Activated CD8-positive, alpha-beta memory T cell treated with anti-CD3 and anti-CD28 coated beads, Interleukin-2, amount 50 U/mL, for 1 hour (primary cell): ENCODE data around the gene UBE2V1.
"Not testable (repeated sequence)": the region's sequence is repeated elsewhere in the genome, so short reads cannot be mapped to it uniquely, and the experiment has no call there.

ENCODE experiments used
- DNase-seq: peaks from one replicate; pipeline ENCODE4 v3.0.0-alpha.2; 2020; ENCODE audit errors: extremely low read depth

Gene UBE2V1

DNA sequence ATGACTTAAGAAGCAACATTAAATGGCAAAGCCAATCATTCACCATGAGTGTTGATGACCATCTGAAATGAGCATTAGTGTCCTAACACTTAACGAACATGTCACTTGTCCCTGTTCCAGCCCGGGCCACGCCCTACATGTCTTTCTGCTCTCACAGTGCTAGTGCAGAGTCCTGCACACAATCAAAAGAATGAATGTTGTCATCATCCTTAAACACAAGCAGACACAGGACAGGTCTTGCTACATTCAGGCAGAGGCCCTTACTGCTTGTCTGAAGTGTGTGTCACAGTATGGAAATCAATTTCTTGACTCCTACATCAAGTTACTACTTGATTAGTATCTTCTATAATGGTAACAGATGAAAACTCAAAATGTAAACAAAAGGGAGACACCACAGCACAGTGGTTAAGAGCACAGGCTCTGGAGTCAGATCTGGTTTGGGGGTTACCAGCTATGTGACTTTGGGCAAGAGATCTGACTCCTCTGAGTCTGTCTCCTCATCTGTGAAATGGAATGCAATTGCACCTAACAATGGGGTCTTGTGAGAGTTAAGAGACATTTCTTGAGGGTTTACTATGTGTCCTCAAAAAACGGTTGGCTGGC is 17.4 kb downstream of the UBE2V1 start:
- DNase-seq, result no peak

DNA sequence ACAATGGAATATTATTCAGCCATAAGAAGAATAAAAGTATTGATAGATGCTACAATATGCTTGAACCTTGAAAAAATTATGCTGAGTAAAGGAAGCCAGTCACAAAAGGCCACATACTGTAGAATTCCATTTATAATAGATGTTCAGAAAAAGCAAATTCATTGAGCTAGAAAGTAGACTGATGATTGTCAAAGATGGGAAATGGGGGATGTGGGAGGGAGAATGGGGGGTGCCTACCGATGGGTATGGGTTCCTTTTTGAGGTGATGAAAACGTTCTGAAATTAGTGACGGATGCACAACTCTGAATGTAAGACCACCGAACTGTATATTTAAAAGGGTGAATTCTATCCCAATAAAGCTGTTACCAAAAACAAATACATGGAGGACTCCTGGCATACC is 18.4 kb downstream of the UBE2V1 start:
- DNase-seq, result no peak

DNA sequence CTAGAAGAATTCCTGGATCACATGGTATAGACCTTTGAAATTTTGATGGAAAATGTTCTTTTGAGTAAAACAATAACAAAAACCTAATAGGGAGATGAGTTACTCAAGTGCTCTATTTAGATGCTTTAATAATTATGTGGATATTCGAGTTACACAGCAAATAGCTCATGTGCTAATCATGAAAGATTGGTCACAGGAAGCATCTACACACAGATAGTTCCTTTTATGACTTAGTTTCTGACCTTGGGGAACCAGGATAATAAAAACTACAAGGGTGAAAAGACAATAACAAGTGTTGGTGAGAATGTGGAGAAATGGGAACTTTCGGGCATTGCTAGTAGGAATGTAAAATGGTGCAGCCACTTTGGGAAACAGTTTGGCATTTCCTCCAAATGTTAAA is 19.7 kb downstream of the UBE2V1 start:
- no peak for DNase-seq

DNA sequence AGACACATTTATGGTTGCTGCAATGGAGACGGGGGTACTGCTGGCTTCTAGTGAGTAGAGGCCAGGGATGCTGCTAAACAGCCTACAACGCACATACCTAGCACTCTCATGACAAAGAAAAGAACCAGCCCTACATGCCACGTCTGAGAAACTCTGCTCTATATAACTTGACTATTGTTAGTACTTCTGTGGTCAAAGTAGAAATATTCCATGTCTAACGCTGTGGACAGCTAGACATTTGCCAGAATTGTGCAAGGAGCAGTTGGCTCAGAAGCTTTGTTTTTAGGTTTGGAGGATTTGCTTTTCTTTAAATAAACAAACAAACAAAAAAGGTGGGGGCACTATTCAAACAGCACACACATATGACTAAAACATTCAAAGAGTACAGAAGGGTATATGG is 20.5 kb downstream of the UBE2V1 start:
- DNase-seq, result no peak

DNA sequence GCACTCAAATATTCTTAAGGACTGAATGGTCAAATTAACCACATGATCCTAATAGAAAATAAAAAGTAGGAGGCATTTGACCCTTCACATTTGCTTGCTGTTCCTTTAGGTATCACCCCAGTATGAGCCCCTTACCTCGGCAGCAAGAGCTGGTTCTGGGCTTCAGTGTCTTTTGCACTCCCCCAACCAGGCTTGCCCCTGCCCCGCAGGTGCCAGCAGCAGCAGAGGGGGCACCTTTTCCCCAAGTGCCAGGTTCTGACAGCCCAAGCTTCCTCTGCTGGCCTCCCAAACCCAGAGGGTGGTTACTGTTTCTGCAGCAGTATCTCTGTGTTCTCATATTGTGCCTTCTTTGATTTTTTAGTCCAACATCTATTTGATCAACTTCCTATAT is 23.2 kb downstream of the UBE2V1 start:
- no peak for DNase-seq

DNA sequence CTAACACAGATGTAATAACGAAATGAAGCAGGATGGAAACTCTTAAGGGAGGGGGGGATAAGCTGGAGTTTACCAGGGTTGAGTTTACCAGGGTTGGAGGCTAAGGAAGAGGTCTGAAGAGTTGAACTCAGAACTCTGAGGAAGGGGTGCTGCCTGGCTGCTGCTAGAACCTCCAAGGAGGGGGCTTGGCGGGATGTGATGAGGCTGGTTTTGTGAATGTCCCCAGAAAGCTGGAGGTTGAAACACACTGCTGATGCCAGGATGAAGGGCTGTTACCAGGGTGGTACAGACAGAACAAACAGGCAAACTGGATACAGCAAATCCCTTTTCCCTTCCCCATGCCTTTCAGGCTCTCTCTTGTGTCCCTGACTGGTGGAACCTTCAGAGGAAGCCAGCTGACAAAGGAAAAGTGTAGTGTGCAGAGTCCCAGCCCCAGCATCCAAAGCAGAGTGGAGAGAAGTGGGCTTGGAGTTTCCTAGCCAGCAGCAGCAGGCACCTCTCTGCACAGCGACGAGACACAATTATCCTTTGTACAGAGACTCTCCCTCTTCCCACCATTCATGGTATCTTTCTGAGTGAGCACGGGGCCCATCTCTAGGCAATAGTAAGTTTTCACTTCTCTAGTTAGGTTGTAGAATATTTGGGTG is 23.7 kb downstream of the UBE2V1 start:
- no peak for DNase-seq

DNA sequence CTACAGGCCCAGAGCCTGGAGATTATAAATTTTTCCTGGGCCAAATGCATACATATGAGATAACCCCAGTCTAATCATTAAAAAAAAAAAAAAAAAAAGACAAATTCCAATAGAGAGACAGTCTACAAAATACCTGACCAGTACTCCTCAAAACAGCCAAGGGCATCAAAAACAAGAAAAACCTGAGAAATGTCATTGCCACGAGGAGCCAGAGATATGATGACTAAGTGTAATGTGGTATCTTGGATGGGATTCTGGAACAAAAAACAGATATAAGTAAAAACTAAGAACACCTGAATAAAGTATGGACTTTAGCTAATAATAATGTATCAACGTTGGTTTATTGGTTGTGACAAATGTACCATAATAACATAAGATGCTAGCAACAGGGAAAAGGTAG is 24.9 kb downstream of the UBE2V1 start:
- no peak for DNase-seq

DNA sequence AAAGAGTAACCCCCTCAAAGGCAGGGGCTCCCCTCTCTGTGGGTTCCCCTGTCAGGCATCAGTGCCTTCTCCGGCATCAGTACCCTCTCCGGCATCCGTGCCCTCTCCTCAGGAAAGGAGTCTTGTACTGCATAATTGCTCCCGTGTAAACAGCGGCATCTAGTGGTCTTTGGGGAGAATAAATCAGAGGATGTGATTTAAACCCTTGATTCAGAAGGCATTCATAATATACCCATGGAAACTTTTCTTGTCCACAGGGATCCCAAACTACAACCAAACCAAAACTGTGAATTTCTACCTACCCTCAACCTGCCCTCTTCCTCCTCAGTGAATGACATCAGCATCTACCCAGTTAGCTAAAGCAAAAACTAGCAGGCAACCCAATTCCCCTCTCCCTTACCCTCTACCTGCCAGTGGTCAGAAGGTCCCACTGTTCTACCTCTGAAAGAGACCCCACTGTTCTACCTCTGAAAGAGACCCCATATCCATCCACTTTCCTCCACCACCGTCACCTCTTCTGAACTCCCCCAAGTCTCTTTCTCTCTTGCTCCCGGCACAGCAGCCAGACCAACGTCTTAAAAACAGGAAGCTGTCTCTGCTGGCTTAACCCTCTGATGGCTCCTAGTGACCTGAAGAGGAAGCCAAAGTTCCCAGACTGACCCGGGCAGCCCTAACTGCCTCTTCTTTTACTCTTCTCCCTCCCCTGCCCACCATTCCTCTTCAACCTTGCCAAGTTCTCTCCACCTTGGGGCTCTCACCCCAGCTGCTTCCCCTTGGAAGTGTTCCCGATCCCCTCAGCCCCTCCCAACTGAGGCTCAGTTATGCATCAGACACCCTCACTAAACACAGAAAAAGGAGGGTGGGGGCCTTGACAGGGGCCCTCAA is 27.2 kb downstream of the UBE2V1 start:
- no peak for DNase-seq

DNA sequence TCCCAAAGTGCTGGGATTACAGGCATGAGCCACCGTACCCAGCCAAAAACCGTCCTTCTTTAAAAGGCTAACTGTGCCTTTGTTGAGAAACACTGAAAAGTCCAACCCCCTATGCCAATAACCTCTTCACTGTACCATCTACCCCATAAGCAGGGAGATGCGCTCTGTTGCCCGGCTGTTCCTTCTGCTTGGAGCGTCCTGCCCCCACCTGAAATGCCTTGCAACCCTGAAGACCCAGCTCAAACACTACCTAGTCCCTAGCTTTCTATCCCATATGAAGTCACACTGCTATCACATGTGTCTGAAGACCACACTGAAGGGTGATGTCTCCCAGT is 27.8 kb downstream of the UBE2V1 start:
- no peak for DNase-seq

DNA sequence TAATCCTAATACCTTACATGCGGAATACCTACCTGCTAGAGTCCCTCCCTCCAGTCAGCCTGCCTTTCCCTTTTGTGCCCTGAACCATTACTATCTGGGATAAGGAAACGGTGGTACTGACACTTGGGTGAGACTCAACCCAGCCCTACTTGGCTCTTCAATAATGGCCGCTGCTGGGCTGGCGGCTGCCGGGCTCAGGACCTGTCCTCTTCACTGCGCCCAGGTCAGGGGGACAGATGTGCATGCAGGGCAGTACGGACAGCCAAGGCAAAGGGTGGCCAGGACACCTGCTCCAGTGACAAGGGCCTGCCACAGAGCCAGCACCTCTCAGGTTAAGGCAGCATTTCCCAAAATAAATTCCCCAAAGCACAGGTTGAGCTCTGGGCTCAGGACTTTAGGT is 29.9 kb downstream of the UBE2V1 start:
- DNase-seq, result no peak

DNA sequence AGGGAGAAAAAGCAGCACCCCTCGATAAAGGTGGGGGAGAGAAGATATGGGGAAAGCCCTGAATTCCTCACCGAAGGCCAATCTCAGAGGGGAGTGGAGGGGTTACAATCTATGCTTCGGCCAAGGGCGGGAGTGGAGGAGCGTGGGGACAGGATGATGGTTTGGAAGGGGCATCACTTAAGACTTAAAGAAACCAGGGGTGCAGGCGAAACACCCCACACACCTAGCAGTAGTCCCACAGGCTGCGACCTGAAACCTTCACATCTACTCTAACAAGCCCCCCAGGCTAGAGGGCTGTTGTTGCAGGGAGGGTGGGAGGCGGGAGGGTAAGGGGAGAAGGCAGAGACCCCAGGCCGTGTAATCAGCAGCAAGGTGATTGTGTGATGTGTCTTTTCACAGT is 30.9 kb downstream of the UBE2V1 start:
- DNase-seq, result not testable (repeated sequence)

DNA sequence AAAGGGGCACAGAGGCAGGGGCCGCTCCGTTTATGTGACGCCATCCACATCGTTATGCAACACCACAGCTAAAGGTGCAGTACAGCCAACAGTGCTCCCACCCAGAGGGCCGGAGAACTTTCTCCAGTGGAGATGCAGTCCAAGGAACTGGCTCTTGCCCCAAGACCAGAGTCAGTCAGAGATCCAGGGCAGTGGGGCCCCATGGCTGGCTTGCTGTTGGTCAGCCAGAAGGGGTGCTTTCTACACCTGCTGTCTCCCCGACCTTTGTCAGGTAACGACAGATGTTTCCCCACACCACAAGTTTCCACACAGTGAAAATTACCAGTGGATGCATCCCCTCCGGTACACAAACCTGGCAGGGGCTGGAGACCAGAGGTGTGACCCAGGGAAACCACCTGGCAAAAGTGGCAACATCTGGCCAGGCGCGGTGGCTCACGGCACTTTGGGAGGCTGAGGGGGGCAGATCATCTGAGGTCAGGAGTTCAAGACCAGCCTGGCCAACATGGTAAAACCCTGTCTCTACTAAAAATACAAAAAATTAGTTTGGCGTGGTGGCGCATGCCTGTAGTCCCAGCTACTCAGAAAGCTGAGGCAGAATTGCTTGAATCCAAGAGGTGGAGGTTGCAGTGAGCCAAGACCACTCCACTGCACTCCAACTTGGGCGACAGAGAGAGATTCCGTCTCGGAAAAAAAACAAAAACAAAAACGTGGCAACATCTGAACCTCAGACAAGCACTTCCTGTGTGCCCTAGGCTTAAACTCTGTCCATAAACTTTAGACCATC is 34.9 kb downstream of the UBE2V1 start:
- DNase-seq, result no peak

DNA sequence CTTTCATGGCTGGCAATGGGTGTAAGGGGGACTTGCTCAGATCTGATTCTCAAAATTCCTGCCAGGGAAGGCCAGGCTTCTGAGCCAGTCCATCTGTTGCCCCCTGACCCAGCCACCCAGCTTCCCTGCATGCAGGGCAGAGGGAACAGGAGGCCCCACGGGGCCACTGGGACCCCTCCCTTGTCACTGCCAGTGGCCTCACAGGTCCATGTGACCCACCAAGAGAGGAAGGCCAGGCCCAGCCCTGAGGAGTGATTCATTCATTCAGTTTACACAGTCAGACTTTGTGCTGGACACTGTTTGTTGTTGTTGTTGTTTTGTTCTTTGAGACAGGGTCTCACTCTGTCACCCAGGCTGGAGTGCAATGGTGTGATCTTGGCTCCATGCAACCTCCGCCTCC is 39.5 kb downstream of the UBE2V1 start:
- DNase-seq, result no peak

DNA sequence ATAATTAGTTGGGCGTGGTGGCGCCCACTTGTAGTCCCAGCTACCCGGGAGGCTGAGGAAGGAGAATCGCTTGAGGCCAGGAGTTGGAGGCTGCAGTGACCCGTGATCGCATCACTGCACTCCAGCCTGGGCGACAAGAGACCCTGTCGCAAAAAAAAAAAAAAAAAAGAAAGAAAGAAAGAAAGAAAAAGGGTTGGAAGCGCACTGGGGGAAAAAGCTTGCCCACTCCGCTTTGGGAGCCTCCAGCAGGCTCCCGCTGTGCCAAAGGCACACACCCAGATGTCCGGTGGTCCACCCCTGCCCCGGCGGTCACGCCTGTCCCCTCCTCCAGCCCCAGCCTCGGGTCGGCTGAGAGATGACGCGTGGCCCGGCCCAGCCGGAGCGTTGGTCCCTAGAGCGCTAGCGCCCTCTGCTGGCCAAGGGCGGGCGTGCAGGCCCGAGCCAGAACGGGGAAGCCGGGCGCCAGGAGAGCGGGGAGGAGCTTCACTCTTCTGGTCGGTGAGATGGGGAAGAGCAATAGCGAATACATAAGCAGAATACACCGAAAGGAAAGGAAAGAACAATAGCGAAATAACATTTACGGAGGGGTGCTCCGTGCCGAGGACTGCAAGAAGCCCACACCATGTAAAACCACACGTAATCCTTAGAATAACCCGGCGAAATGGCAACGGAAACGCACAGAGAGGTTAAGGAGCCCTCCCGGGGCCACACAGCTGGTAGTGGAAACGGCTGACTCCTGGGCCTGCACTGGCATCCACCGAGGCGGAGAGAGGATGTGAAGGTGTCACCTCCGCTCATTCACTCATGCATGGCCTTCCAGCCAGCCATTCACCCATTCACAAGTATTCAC is 41.7 kb downstream of the UBE2V1 start:
- DNase-seq, result peak; percentile 58

DNA sequence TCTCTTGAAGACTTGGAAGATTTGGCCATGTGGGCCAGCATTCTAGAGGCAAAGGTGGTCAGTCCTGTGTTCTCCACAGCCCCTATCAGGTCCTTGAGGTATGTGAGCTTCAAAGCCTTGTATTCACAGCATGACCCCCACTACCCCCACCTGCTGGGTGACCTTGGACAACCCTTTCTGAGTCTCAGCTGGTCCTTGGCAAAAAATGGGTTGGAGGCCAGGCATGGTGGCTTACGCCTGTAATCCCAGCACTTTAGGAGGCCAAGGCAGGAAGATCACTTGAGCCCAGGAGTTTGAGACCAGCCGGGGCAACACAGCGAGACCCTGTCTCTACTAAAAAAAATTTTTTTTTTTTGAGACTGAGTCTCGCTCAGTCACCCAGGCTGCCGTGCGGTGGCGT is 42.6 kb downstream of the UBE2V1 start:
- DNase-seq, result no peak

DNA sequence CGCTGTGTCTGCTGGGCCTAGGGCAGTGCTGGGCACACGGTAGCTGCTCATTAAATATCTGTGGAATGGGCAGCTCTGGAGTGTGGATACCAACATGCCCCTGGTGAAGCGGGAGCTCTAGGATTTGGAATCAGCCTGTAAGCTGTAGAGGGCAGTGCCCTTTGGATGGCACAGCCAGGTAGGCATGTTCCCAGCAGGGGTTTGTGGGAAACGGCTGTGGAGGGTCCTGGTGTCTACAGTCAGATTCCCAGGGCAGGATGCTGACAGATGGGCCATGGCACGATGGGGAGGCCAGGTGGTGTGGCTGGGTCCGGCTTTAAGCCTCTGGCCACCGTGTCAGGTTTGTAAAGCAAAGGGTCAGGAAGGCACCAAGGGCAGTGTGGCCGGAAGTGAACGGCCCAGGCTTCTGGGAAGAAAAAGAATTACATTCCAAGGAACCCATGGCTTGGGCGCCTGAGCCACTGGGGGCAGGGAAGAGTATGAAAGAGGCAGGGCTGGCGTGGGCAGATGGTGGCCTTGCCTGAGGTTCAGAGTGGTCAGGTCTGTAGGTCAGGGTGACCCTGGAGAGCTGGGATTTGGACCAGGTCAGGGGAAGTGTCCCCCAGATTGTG is 44.8 kb downstream of the UBE2V1 start:
- no peak for DNase-seq

DNA sequence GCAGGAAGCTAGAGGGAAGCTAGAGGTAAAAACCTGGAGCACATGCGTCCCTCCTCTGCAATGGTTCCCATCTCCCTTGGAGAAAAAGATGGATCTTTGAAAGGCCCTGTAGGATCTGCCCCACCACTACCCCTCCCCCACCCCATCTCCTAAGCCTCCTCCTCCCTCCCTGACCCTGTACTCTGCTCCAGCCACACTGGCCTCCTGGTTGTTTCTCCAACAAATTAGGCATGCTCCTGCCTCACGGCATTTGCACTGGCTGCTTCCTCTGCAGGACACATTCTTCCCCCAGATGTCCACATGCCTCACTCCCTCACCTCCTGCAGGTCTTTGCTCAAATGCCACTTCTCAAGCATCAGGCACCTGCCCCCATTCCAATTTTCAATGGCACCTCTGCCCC is 45.5 kb downstream of the UBE2V1 start:
- no peak for DNase-seq

DNA sequence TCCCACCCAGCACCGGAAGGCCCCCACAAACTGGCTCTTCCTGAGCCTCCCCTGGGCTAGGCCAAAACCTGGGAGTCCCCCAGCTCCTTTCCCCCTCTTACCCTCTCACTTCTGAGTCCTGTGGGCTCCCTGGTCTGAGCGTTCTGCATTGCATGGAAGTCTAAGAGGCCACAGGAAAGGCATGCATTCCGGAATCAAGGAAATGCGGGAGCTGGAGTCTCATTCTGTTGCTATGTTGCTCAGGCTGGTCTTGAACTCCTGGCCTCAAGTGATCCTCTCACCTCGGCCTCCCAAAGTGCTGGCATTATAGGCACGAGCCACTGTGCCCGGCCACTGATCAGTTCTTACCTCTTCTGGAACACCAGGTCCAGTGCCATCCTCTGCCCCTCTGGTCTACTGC is 45.9 kb downstream of the UBE2V1 start:
- no peak for DNase-seq

DNA sequence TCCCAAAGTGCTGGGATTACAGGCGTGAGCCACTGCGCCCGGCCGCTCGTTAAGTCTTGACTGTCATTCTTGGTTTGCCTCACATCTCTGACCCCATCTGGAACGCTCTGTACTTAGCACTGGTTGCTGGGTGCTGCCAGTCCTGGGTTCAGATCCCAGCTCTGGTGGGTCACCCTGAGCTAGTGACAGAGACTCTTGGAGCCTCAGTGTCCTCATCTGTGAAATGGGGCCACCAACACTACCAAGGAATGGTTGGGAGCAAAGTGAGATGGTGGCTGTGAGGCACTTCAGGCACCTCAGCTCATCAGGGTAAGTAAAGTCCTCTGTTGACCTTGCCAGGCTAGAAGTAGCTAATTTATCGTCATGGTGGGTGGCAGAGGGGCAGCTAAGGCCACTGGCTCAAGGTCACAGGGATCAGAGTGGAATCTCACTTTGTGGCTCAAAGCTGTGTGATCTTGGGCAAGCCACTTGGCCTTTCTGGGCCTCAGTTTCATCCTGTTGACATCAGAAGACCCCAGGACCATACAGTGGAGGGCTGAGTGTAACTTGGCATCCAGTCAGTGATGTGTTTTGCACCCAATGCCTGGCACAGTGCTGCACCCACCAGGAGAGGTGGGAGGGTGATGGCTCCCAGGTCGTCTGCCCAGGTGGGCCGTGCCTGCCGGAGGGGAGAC is 46.7 kb downstream of the UBE2V1 start:
- DNase-seq, result no peak

DNA sequence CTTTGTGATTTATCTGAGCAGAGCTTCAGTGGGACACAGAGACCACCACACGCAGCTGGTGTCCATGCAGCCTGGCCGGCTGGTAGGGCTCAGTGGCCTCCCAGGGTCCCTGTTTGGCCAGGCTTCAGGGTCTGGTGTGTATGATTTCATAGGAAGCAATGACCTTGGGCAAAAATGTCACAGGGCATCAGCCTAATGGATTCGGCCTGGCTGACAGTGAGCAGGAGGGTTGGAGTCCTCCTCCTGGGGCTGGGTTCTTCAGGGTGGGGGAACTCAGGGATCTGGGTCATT is 47.7 kb downstream of the UBE2V1 start:
- DNase-seq, result no peak

DNA sequence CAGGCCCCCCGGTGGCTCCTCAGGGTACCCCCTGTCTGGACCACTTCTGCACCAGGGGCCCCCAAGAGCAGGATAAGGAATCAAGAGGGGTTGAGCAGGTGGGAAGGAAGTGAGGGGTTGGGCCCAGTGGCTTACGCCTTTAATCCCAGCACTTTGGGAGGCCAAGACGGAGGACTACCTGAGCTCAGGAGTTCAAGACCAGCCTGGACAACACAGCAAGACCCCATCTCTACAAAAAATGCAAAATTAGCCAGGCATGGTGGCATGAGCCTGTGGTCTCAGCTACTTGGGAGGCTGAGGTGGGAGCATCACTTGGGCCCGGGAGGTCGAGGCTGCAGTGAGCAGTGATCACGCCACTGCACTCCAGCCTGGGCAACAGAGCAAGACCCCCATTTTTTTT is 49.2 kb downstream of the UBE2V1 start:
- not testable (repeated sequence) for DNase-seq
